GM18499 (cell line): ENCODE measurements around the gene KIAA0825.
"Not testable (repeated sequence)": the region's sequence is repeated elsewhere in the genome, so short reads cannot be mapped to it uniquely, and the experiment has no call there.

Experiments
- ATAC-seq: cut with Tn5 transposase; IDR thresholded peaks from one replicate; pipeline ENCODE4 v1.9.1; 2021; ENCODE audit warnings: moderate number of reproducible peaks; ENCODE audit not compliant: insufficient read depth, unreplicated experiment

KIAA0825 gene

GRCh38 chr5:94388773-94389514, 229.5 kb downstream of the KIAA0825 start:
- no peak for ATAC-seq

DNA sequence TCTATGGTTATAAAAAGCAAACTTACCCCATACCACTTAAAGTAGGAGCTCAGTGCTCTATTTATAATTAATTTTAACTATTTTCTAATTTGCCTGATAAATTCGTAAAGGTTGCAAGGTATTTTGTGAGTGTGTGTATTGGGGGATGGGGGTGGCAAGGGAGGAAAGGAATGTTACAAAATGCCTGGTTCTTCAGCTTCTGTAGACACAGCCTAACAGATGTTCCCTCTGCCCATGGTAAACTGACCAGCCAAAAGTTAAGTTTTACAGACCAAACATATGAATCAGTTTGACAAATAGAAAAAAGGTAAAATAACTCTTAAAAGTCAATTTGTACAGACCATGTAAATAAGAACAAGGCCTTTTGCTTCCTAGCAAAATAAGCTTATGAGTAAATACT, 232.6 kb downstream of the KIAA0825 start:
- no peak for ATAC-seq

- ATAC-seq: no peak
These were observed 240.3 kb downstream of the KIAA0825 start for GRCh38 chr5:94378062-94378461.

DNA sequence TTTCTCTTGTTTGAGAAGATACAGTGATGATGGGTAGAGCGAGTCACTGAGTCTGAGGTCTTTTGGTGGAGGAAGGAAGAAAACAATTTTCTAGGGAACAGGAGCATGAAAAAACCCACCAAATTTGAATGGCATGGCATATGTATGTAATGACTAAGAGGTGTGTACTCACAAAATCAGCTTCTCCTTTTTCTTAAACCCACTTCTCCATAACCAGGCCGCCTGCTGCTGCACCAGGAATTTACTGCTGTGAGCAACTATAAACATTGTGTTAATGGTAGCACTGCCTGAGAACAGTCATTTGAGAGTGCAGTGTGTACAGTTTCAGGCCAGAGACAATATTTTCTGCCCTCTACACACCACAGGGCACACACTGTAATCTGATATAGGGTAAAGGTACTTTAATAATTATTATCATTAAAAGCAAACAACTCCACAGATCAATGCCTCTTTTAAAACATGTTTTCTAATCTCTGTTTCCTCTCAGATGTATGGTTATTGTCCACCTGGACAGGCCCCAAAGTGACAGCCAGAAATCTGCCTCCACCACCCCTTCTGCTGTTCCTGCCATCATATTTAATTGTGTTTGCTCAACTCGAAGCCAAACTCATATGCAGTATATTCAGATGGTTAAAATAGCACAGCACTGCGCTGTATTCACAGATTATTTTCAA, 241.6 kb downstream of the KIAA0825 start:
- no peak for ATAC-seq

GRCh38 chr5:94375801-94376200, 242.6 kb downstream of the KIAA0825 start:
- ATAC-seq: no peak

DNA sequence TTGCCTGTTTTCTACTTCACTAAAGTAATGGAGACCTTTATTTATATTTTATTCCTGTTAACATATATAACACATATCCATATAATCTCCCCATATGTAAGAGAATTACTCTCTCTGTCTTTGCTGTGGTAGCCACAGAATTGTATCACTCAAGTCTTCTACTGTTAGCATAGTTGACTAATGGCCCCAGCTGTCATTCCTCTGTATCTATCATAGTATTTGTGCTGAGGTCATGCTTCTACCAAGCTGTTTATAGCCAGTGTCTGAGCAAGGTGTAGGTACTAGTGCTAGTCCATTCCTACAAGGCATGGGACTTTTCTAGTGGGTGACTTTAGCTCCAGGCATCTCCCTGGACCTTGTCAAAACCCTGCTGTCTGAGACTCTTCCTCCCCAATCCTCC, 244.1 kb downstream of the KIAA0825 start:
- ATAC-seq: no peak

GRCh38 chr5:94367900-94368299, 250.5 kb downstream of the KIAA0825 start:
- ATAC-seq: no peak

GRCh38 chr5:94366811-94367210, 251.6 kb downstream of the KIAA0825 start:
- no peak for ATAC-seq

GRCh38 chr5:94362857-94363256, 255.5 kb downstream of the KIAA0825 start:
- no peak for ATAC-seq

DNA sequence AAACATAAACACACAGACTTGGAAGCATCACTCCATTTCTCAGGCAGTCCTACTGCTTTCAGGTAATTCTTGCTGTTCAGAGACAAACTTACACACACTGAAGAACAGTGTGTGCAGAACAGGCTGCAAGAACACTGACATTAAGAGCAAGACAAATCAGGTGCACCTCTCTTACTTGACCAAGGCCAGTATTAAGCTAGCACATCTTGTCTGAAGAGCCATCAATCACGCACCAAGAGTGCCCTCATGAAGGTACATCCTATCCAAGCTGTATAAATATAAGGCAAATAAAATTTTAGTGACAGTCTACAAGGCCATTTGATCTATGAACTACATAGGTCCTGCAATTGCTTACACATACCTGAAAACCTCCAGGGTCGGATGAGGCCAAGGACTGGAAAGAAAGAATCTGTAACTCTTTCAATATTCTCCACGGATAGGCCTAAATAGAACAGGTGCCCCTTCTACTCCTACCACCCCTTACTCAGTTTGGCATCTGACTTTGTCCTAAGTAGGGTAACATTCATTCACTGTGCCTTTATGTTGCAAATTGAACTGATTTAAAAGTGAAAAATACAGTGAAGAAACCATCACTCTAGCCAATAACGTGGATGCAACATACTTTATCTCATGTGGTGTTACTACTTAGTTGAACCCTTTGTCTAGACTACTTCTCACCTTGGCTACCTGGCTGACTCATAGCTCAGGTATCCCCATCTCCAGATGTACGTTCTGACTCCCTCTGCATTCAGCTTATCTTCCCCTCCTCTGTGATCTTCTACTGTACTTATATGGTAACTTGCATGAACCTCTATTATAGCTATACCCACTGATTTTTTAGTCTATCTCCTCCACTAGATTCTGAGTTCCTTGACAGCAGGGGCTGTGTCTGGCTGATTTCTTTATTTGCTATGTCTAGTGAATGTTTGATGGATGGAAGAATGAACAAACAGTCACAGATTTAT, 256.3 kb downstream of the KIAA0825 start:
- no peak for ATAC-seq

GRCh38 chr5:94361161-94361560, 257.2 kb downstream of the KIAA0825 start:
- no peak for ATAC-seq

DNA sequence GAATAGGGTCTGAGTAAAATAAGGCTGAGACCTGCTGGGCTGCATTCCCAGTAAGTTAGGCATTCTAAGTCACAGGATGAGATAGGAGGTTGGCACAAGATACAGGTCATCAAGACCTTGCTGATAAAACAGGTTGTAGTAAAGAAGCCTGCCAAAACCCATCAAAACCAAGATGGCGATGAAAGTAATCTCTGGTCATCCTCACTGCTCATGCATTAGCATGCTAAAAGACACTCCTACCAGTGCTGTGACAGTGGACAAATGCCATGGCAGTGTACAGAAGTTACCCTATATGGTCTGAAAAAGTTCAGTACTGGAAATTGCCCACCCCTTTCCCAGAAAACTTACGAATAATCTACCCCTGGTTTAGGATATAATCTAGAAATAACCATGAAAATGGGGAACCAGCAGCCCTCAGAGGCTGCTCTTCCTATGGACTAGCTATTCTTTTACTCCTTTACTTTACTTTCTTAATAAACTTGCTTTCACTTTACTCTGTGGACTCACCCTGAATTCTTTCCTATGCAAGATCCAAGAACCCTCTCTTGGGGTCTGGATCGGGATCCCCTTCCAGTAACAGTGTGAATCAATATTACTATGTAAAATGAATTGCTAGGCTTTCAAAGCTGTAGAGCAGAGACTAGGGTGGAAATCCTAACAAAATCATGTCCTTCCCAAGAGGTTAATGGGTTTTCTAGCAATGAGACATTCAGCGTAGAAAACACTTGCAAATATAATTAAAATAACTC, 257.8 kb downstream of the KIAA0825 start:
- ATAC-seq: no peak

DNA sequence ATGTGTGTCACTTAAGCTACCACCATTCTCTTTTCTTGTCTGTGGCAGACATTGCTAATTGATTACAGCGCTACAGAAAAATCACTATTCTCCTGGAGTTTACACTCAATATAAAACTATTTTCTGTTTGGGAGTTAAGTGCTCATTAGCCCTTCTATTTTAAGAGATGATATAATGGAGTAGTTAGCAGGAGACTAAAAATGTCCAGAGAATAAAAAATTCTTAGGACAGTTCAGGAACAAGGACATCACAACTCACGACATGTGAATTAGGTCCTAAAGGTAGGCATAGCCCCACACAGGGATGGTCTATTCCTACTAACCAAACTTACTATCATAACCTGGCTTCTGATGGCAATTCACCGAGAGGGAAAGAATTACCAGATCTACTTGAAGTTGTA, 258.5 kb downstream of the KIAA0825 start:
- no peak for ATAC-seq

GRCh38 chr5:94355811-94356210, 262.6 kb downstream of the KIAA0825 start:
- no peak for ATAC-seq

DNA sequence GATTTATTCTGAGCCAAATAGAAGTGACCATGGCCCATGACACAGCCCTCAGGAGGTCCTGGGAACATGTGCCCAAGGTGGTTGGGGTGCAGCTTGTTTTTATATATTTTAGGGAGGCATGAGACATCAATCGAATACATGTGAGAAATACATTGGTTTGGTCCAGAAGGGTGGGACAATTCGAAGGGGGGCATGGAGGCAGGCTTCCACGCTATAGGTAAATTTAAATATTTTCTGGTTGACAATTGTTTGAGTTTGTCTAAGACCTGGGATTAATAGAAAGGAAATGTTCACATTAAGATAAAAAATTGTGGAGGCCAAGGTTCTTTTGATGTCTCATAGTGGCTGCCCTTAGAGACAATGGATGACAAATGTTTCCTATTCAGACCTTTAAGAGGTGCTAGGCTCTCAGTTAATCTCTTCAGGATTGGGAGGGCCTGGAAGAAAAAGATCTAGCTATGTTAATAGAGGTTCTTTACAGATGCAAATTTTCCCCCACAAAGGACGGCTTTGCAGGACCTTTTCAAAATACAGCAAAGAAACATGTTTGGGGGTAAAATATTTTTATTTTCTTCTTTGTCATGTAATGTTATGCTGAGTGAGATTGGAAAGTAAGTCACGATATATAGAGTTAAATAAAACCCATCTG, 263.4 kb downstream of the KIAA0825 start:
- ATAC-seq: not testable (repeated sequence)

DNA sequence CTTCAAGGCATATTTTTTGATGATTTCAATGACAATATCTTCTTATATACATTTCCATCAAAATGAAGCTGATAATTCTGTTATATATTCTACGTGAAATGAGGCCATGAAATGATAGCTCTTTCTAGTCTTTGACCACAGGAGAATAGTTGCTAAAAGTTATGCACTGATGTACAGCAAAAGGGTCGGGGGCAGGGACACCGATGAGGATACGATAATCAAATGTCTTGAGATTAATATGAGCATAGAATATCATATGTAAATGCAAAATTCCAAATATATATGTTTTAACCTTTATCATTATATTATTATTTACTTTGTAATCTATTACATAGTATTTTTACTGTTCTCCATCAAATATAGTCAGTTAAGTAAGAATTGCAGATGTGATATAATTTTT, 264.8 kb downstream of the KIAA0825 start:
- ATAC-seq: no peak

DNA sequence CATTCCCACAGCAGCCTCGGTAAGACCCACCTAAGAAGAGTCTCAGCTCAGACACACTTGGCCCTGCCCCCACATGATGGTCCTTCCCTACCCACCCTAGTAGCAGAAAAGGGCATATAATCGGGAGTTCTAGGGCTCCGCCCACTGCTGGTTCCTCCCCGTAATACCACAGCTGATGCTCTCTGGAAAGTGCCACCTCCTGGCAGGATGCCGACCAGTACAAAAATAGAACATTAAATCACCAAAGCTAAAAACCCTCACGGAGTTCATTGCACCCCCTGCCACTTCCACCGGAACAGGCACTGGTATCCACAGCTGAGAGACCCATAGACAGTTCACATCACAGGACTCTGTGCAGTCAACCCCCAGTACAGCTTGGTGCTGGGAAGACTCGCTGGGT, 271.3 kb downstream of the KIAA0825 start:
- no peak for ATAC-seq

- no peak for ATAC-seq
These were observed 273.1 kb downstream of the KIAA0825 start for GRCh38 chr5:94345257-94345656.

DNA sequence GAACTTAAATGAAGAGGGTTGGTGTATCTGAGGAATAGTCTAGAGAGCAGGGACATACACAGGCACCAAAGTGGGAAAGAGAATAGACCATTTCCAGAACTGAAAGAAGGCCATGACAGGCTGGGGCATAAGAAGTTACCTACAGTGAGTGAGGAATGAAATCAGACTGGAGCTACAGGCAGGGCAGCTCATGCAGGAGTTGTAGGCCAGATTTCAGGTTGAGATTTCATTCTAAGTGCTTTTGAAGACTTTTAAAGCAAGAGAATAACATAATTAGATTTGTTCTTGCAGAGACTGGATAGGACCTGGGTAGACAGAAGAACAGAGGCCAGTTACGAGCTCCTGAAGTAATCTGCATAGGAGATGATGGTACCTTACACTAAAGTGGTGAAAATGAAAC, 280.8 kb downstream of the KIAA0825 start:
- no peak for ATAC-seq

DNA sequence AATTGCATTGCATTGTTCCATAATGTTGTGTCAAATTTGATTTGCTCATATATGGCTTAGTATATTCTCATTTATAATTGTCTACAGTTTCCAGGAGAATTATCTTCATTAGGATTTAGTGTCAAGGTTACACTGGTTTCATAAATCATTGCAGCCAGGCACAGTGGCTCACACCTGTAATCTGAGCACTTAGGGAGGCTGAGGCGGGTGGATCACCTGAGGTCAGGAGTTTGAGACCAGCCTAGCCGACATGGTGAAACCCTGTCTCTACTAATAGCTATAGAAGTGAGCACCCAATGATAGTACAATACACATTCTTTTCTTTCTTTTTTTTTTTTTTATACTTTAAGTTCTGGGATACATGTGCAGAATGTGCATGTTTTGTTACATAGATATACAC, 282.5 kb downstream of the KIAA0825 start:
- no peak for ATAC-seq
